WTC11 (cell line): ENCODE data around the gene C4BPB. TPM values are rescaled to one million over a fixed set of nuclear protein-coding genes. Genes with fewer than 3 reads are reported as not detected.

ENCODE experiments used
- ATAC-seq: fragments of 200-7000 bp; cut with Tn5 transposase; 2 replicates; pipeline ENCODE4 v1.10.0; 2021; ENCODE audit warnings: mild to moderate bottlenecking, moderate library complexity
- CTCF ChIA-PET: fragments of 300-600 bp; sonication (Branson Sonifier 250); formaldehyde crosslinking; loops from one replicate; lab custom pipeline; 2021; ENCODE audit warnings: antibody characterized with exemption; lab: Charles Lee
- POLR2A ChIA-PET: fragments of 350-600 bp; sonication (Branson Sonifier 250); formaldehyde crosslinking; loops from one replicate; lab custom pipeline; 2021; ENCODE audit warnings: antibody characterized with exemption; lab: Charles Lee
- DNase-seq: peaks from one replicate; pipeline ENCODE4 v3.0.0; 2021; ENCODE audit warnings: low spot score
- H3K27ac Mint-ChIP-seq: 2 replicates; pipeline ENCODE4 v1.8.0; 2021; ENCODE audit warnings: mixed read lengths
- H3K27me3 Mint-ChIP-seq: 2 replicates; pipeline ENCODE4 v1.8.0; 2021; ENCODE audit warnings: low read depth, mild to moderate bottlenecking, moderate library complexity, mixed read lengths
- H3K36me3 Mint-ChIP-seq: 2 replicates; pipeline ENCODE4 v1.8.0; 2021; ENCODE audit warnings: mixed read lengths
- H3K4me1 Mint-ChIP-seq: 2 replicates; pipeline ENCODE4 v1.8.0; 2022; ENCODE audit warnings: mixed read lengths
- H3K4me3 Mint-ChIP-seq: 2 replicates; pipeline ENCODE4 v1.8.0; 2021; ENCODE audit warnings: mild to moderate bottlenecking, moderate library complexity, mixed read lengths
- H3K9me3 Mint-ChIP-seq: 2 replicates; pipeline ENCODE4 v1.8.0; 2021; ENCODE audit warnings: mixed read lengths
- ATF6 ChIP-seq: sonication (generic); formaldehyde crosslinking; IDR thresholded peaks from 2 replicates; pipeline ENCODE4 v1.8.1; 2023; ENCODE audit warnings: mild to moderate bottlenecking, missing genetic modification reagents
- CDX4 ChIP-seq: fragments of 250-450 bp; sonication (Bioruptor Pico); IDR thresholded peaks from 2 replicates; pipeline ENCODE4 v1.9.0; 2021; ENCODE audit warnings: moderate library complexity, mild to moderate bottlenecking, inconsistent platforms, borderline replicate concordance
- EMX1 ChIP-seq: fragments of 250-450 bp; sonication (Bioruptor Pico); IDR thresholded peaks from 2 replicates; pipeline ENCODE4 v1.8.0; 2021; ENCODE audit warnings: mild to moderate bottlenecking
- ERG ChIP-seq: fragments of 250-450 bp; sonication (Bioruptor Pico); IDR thresholded peaks from 2 replicates; pipeline ENCODE4 v1.8.0; 2021; ENCODE audit warnings: mild to moderate bottlenecking
- ETV6 ChIP-seq: sonication (generic); formaldehyde crosslinking; IDR thresholded peaks from 2 replicates; pipeline ENCODE4 v1.8.1; 2022; ENCODE audit warnings: mild to moderate bottlenecking, missing genetic modification reagents
- FOXK1 ChIP-seq: sonication (generic); formaldehyde crosslinking; IDR thresholded peaks from 2 replicates; pipeline ENCODE4 v1.8.0; 2022; ENCODE audit warnings: mild to moderate bottlenecking, moderate library complexity, missing genetic modification reagents
- FOXP4 ChIP-seq: sonication (generic); formaldehyde crosslinking; IDR thresholded peaks from 2 replicates; pipeline ENCODE4 v1.8.0; 2022; ENCODE audit warnings: mild to moderate bottlenecking, missing genetic modification reagents
- GRHL2 ChIP-seq: fragments of 250-450 bp; sonication (Bioruptor Pico); IDR thresholded peaks from 2 replicates; pipeline ENCODE4 v1.8.0; 2022; ENCODE audit warnings: mild to moderate bottlenecking, moderate library complexity; ENCODE audit not compliant: insufficient replicate concordance, severe bottlenecking
- HMGA2 ChIP-seq: fragments of 250-450 bp; sonication (Bioruptor Pico); IDR thresholded peaks from 2 replicates; pipeline ENCODE4 v1.4.0; 2021; ENCODE audit warnings: mild to moderate bottlenecking, moderate library complexity
- IRF2 ChIP-seq: sonication (generic); formaldehyde crosslinking; IDR thresholded peaks from 2 replicates; pipeline ENCODE4 v1.8.0; 2022; ENCODE audit warnings: low read depth, missing genetic modification reagents, borderline replicate concordance
- JUN ChIP-seq: sonication (generic); formaldehyde crosslinking; IDR thresholded peaks from 2 replicates; pipeline ENCODE4 v1.8.0; 2023; ENCODE audit warnings: mild to moderate bottlenecking, missing genetic modification reagents
- KAT7 ChIP-seq: sonication (generic); formaldehyde crosslinking; IDR thresholded peaks from 2 replicates; pipeline ENCODE4 v1.8.1; 2023; ENCODE audit warnings: missing genetic modification reagents, mild to moderate bottlenecking, borderline replicate concordance
- NFE2L1 ChIP-seq: sonication (generic); formaldehyde crosslinking; IDR thresholded peaks from 2 replicates; pipeline ENCODE4 v1.8.1; 2023; ENCODE audit warnings: missing genetic modification reagents
- NR3C1 ChIP-seq: sonication (generic); formaldehyde crosslinking; conservative IDR thresholded peaks from 2 replicates; pipeline ENCODE4 v1.8.1; 2023; ENCODE audit warnings: low read depth, mild to moderate bottlenecking, missing genetic modification reagents
- PRDM15 ChIP-seq: sonication (generic); formaldehyde crosslinking; IDR thresholded peaks from 2 replicates; pipeline ENCODE4 v1.8.0; 2022; ENCODE audit warnings: missing genetic modification reagents
- PRRX2 ChIP-seq: fragments of 250-450 bp; sonication (Bioruptor Pico); IDR thresholded peaks from 2 replicates; pipeline ENCODE4 v1.8.0; 2021; ENCODE audit warnings: mild to moderate bottlenecking
- SMAD3 ChIP-seq: sonication (generic); formaldehyde crosslinking; IDR thresholded peaks from 2 replicates; pipeline ENCODE4 v1.8.0; 2022; ENCODE audit warnings: missing genetic modification reagents, mild to moderate bottlenecking, borderline replicate concordance
- SMAD4 ChIP-seq: sonication (generic); formaldehyde crosslinking; IDR thresholded peaks from 2 replicates; pipeline ENCODE4 v1.8.0; 2022; ENCODE audit warnings: mild to moderate bottlenecking, missing genetic modification reagents
- SOX15 ChIP-seq: fragments of 250-450 bp; sonication (Bioruptor Pico); IDR thresholded peaks from 2 replicates; pipeline ENCODE4 v1.9.0; 2021; ENCODE audit warnings: mild to moderate bottlenecking
- ZBTB21 ChIP-seq: sonication (generic); formaldehyde crosslinking; IDR thresholded peaks from 2 replicates; pipeline ENCODE4 v1.8.1; 2023; ENCODE audit warnings: mild to moderate bottlenecking, missing genetic modification reagents, borderline replicate concordance
- ZNF532 ChIP-seq: fragments of 250-450 bp; sonication (Bioruptor Pico); IDR thresholded peaks from 2 replicates; pipeline ENCODE4 v1.9.0; 2021; ENCODE audit warnings: mild to moderate bottlenecking, borderline replicate concordance
- ZNF671 ChIP-seq: fragments of 250-450 bp; sonication (Bioruptor Pico); IDR thresholded peaks from 2 replicates; pipeline ENCODE4 v1.8.0; 2021; ENCODE audit warnings: mild to moderate bottlenecking
- total RNA-seq: library from RNA; stranded (reverse); gene quantifications from 3 replicates; pipeline ENCODE4 v1.2.3, GENCODE V29; 2021

C4BPB gene
- total RNA-seq, 1 experiment from 2014 or later = 0.26 TPM

GRCh38 chr1:207091200-207091908 is 2.7 kb downstream of the C4BPB start:
- Mint-ChIP-seq H3K9me3 (no peaks in the 10 kb centered on the region), H3K4me1 (no peaks in the 10 kb centered on the region), H3K27ac (no peak overlapping the region), H3K4me3 (no peak overlapping the region), H3K36me3 (no peaks in the 10 kb centered on the region), H3K27me3 (no peaks in the 10 kb centered on the region)
- ATAC-seq = no peak
- TF ChIP-seq ATF6 (CRISPR knock-in tag) (no peak), ZBTB21 (CRISPR knock-in tag) (no peak), HMGA2 (CRISPR knock-in tag) (no peak), SOX15 (CRISPR knock-in tag) (no peak), SMAD4 (no peak), FOXK1 (no peak), GRHL2 (CRISPR knock-in tag) (no peak), PRDM15 (no peak), JUN (CRISPR knock-in tag) (no peak), EMX1 (no peak)
- no peak for DNase-seq
- ChIA-PET POLR2A (no interaction called here), CTCF (interaction anchor here (2.0 kb wide), 1 partner anchor 314 kb away, joined by 4 read pairs; no protein-coding TSS in a partner anchor)

- Mint-ChIP-seq H3K4me1 (no peaks in the 10 kb centered on the region), H3K27me3 (no peaks in the 10 kb centered on the region), H3K36me3 (peaks cover 8% of the 10 kb centered on the region), H3K4me3 (no peak overlapping the region), H3K9me3 (peaks cover 12% of the 10 kb centered on the region), H3K27ac (no peak overlapping the region)
- CTCF ChIA-PET = interaction anchor here (0.7 to 1.3 kb wide), 2 partner anchors 10 to 294 kb away, joined by 3 to 6 read pairs; no protein-coding TSS in a partner anchor
- no peak for DNase-seq
- ATAC-seq = no peak
- POLR2A ChIA-PET = no interaction called here
- TF ChIP-seq ZNF532 (CRISPR knock-in tag) (no peak), PRRX2 (CRISPR knock-in tag) (no peak), ERG (no peak), NFE2L1 (CRISPR knock-in tag) (no peak), KAT7 (CRISPR knock-in tag) (no peak), ETV6 (CRISPR knock-in tag) (no peak), SOX15 (CRISPR knock-in tag) (no peak), NR3C1 (CRISPR knock-in tag) (no peak), SMAD3 (no peak), CDX4 (no peak), FOXP4 (CRISPR knock-in tag) (no peak), ZNF671 (CRISPR knock-in tag) (no peak), IRF2 (CRISPR knock-in tag) (no peak)
Observed at GRCh38 chr1:207093944-207094343, 5.3 kb downstream of the C4BPB start.
